Measurements from ENCODE around the gene ERBB4.

DNA sequence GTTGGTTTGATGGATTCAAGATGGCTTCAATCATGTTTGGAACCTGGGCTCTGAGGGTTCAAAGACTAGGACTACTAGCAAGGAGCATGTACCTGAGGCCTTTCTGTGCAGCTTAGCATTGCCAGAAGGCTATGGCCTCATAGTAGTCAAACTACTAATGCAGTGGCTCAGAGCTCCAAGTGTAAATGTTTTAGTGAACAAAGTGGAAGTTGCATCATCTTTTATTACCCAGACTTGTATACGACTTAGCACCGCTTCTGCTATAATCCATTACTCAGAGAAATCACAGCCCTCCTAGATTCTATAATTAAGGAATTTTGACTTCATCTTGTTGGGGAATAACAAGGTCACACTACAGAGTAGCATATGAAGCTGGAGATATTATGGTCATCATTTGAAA is 210.5 kb downstream of the ERBB4 start:
- TF ChIP-seq GATA2 (IDR thresholded peaks at IDR 0.05; ENCODE audit: low read depth, low read length) = no peak
- no peak for TF ChIP-seq GATA3 (IDR thresholded peaks at IDR 0.05; ENCODE audit: low read depth, low read length)

All from SH-SY5Y (cell line).